Midbrain (tissue), 1 donor: ENCODE data around the gene TAF4.
A peak's percentile ranks its signal among the peaks of the same experiment; 100 is the strongest.
"Not testable (repeated sequence)": the region's sequence is repeated elsewhere in the genome, so short reads cannot be mapped to it uniquely, and the experiment has no call there.

Experiments used
- DNase-seq: peaks from one replicate; lab custom pipeline; 2025; lab: John Stamatoyannopoulos, UW

Gene TAF4, protein sequence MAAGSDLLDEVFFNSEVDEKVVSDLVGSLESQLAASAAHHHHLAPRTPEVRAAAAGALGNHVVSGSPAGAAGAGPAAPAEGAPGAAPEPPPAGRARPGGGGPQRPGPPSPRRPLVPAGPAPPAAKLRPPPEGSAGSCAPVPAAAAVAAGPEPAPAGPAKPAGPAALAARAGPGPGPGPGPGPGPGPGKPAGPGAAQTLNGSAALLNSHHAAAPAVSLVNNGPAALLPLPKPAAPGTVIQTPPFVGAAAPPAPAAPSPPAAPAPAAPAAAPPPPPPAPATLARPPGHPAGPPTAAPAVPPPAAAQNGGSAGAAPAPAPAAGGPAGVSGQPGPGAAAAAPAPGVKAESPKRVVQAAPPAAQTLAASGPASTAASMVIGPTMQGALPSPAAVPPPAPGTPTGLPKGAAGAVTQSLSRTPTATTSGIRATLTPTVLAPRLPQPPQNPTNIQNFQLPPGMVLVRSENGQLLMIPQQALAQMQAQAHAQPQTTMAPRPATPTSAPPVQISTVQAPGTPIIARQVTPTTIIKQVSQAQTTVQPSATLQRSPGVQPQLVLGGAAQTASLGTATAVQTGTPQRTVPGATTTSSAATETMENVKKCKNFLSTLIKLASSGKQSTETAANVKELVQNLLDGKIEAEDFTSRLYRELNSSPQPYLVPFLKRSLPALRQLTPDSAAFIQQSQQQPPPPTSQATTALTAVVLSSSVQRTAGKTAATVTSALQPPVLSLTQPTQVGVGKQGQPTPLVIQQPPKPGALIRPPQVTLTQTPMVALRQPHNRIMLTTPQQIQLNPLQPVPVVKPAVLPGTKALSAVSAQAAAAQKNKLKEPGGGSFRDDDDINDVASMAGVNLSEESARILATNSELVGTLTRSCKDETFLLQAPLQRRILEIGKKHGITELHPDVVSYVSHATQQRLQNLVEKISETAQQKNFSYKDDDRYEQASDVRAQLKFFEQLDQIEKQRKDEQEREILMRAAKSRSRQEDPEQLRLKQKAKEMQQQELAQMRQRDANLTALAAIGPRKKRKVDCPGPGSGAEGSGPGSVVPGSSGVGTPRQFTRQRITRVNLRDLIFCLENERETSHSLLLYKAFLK

DNA sequence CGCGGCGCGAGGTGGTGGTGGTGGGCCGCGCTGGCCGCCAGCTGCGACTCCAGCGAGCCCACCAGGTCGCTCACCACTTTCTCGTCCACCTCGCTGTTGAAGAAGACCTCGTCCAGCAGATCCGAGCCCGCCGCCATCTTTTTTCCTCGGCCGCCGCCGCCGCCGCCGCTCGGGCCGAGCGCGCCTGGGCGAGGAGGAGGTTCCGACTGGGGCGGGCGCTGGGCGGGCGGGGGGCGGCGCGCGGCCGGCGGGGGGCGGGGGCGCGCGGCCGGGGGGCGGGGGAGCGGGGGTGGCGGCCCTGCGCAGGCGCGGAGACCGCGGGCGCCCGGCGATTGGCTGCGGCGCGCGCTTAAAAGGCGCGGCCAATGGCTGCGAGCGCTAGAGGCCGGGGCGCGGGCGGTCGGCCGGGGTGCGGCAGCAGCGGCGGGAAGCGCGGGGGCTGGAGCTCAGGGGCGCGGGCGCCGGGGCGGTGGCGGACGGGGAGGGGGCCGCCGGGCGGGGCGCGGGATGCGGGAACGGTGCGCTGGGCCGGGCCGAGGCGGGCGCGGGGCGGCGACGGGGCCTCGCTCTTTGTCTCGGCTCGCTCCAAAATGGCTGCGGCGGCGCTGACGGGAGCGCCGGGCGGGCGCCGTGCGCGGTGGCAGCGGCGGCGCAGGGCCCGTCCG, at the start of gene TAF4:
TSS of gene TAF4 (minus strand) at position 208 of the 665 bp plus-strand sequence. CDS start at position 137, 71 bp downstream.
- DNase-seq, result peak; percentile 88

DNA sequence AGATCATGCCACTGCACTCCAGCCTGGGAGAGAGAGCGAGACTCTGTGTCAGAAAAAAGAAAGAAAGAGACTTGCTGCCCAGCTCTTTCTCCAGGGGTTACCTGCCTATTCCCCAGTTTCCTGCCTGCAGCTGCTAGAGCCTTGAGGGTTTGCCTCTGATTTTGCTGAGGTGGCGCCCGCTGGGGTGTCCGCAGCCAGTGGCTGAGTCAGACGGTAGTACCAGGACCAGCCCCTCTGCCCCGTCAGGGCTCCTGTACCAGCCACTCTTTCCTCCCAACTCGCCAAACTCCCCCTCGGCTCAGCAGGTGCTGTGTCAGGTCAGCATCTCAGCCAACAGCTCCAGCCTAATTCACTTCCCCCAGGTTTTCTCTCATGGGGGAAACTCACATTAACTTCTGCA, 49.2 kb upstream of the TAF4 start:
- no peak for DNase-seq

- DNase-seq, result no peak
These were observed 46.7 kb upstream of the TAF4 start for GRCh38 chr20:62112368-62112767.

GRCh38 chr20:62111148-62111547, 45.5 kb upstream of the TAF4 start:
- no peak for DNase-seq

- no peak for DNase-seq
These were observed 39.9 kb upstream of the TAF4 start for GRCh38 chr20:62105592-62105991.

- DNase-seq, result no peak
These were observed 39.2 kb upstream of the TAF4 start for GRCh38 chr20:62104791-62105345.

- DNase-seq, result no peak
These were observed 38.6 kb upstream of the TAF4 start for GRCh38 chr20:62104234-62104789.

- DNase-seq, result no peak
These were observed 38.0 kb upstream of the TAF4 start for GRCh38 chr20:62103508-62104233.

GRCh38 chr20:62101078-62101477, 35.4 kb upstream of the TAF4 start:
- DNase-seq, result no peak

DNA sequence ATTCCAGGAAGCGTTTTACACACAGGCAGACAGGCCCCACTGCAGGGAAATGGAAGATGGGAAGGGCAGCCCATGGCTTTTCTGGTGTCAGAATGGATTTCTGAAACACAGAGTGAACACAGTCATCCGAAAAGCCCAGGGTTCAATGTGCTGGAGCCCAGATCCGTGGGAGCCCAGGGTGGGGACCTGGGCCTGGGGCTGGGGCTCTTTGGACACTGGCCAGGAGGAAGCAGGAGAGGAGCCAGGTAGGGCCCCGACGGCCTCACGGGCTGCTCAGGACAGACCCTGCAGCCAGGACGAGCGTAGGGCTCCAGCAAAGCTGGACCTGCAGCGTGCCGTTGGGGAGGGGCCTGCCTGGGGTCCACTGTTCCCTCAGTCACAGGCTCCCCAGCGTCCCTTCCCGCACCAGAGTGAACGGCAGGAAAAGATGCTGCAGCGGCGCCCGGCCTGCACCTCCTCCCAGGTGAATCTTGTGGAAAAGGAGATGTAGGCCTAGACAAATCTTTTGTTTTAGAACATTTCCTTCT, 32.3 kb upstream of the TAF4 start:
- DNase-seq, result no peak

- no peak for DNase-seq
These were observed 31.0 kb upstream of the TAF4 start for GRCh38 chr20:62096421-62097380.

- no peak for DNase-seq
These were observed 23.7 kb upstream of the TAF4 start for GRCh38 chr20:62089393-62089792.

DNA sequence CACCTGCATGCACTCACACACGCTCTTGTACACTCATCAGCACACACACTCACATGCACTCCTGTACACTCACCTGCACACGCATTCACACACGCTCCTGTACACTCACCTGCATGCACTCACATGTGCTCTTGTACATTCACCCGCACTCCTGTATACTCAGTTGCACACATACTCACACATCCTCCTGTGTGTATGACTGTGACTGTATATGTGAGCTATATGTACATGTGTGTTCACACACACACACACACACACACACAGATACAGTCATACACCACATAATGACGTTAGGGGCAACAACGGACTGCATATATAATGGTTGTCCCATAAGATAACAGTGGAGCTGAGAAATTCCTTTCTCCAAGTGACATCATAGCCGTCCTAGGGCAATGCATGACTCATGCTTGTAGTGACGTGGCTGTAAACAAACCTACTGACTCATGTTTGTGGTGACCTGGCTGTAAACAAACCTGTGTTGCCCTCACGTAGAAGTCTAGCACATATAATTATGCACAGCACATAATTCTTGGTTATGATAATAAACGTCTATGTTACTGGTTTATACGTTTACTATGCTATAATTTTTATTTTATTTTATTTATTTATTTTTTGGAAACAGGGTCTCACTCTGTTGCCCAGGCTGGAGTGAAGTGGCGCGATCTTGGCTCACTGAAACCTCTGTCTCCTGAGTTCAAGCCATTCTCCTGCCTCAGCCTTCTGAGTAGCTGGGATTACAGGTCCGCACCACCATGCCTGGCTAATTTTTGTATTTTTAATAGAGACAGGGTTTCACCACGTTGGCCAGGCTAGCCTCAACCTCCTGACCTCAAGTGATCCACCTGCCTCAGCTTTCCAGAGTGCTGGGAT, 22.8 kb upstream of the TAF4 start:
- DNase-seq, result no peak

DNA sequence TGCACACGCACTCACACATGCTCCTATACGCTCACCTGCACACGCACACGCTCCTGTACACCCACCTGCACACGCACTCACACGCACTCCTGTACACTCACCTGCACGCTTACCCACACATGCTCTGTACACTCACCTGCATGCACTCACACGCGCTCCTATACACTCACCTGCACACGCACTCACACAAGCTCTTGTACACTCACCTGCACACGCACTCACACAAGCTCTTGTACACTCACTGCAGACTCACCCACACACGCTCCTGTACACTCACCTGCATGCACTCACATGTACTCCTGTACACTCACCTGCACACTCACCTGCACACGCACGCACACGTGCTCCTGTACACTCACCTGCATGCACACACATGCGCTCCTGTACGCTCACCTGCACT, 22.0 kb upstream of the TAF4 start:
- DNase-seq, result no peak

DNA sequence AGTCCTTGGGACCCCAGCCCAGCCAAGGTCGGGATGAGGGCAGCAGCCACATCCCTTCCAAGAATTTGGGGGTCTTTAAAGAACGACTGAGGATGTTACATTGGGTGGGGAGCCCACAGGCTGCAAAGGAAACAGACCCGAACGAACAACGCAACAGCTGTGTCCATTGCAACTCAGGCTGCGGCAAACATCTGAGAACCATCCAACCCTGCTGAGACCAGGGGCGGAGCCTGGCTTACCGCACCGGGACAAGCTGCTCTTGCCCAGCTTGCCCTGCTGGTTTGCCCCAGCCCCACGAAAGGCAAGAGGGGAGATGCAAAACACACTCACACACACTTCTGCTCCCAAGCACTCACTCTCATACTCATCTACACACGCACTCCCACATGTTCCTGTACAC, 21.5 kb upstream of the TAF4 start:
- DNase-seq, result no peak

- DNase-seq, result no peak
These were observed 19.5 kb upstream of the TAF4 start for GRCh38 chr20:62085206-62085605.

GRCh38 chr20:62084224-62084623, 18.5 kb upstream of the TAF4 start:
- DNase-seq, result not testable (repeated sequence)

GRCh38 chr20:62083312-62083711, 17.6 kb upstream of the TAF4 start:
- DNase-seq, result no peak
